GM23338 (cell line): Measurements from ENCODE around the gene TMEM201. TPM values are rescaled to one million over a fixed set of nuclear protein-coding genes. Genes with fewer than 3 reads are reported as not detected.

ENCODE experiments used
- EZH2 ChIP-seq: fragments of 200-600 bp; sonication (generic); IDR thresholded peaks from one replicate; pipeline ENCODE4 v1.8.0; 2017; ENCODE audit warnings: antibody characterized with exemption, mild to moderate bottlenecking, low read depth; ENCODE audit not compliant: unreplicated experiment
- EZH2phosphoT487 ChIP-seq: fragments of 200-600 bp; sonication (generic); IDR thresholded peaks from one replicate; pipeline ENCODE4 v1.8.1; 2018; ENCODE audit warnings: antibody characterized with exemption; ENCODE audit not compliant: unreplicated experiment
- JUNB ChIP-seq: IDR thresholded peaks from one replicate; pipeline ENCODE4 v1.6.1; 2016; ENCODE audit warnings: antibody characterized with exemption; ENCODE audit not compliant: unreplicated experiment
- NANOG ChIP-seq: IDR thresholded peaks from 2 replicates; pipeline ENCODE4 v1.6.1; 2016; ENCODE audit warnings: antibody characterized with exemption, borderline replicate concordance
- ZNF114 ChIP-seq: fragments of 250-450 bp; sonication (Bioruptor Pico); IDR thresholded peaks from 2 replicates; pipeline ENCODE4 v1.5.0; 2020; ENCODE audit warnings: mild to moderate bottlenecking, moderate library complexity
- ZNF331 ChIP-seq: fragments of 250-450 bp; sonication (Bioruptor Pico); IDR thresholded peaks from 2 replicates; pipeline ENCODE4 v1.5.0; 2020; ENCODE audit warnings: low read depth, mild to moderate bottlenecking, moderate library complexity
- polyA plus RNA-seq: library from polyadenylated mRNA; unstranded; fragments of >200 nt; fragmentation: Nextera tagmentation; extraction: Ambion mirVana; gene quantifications from 2 replicates; pipeline ENCODE4 v1.2.1, GENCODE V29; 2016
- total RNA-seq: library from RNA; depleted of rRNA; stranded (reverse); fragments of >200 nt; shearing (Covaris generic); gene quantifications from 2 replicates; pipeline ENCODE4 v1.2.3, GENCODE V29; 2014
- TF ChIP-seq, protein P1 (sequence below): fragments of 250-450 bp; sonication (Bioruptor Pico); IDR thresholded peaks from 2 replicates; pipeline ENCODE4 v1.5.0; 2020; ENCODE audit warnings: mild to moderate bottlenecking, moderate library complexity
- TF ChIP-seq, protein P2 (sequence below): IDR thresholded peaks from 2 replicates; pipeline ENCODE4 v1.6.1; 2016; ENCODE audit warnings: antibody characterized with exemption
- TF ChIP-seq, protein P3 (sequence below), 2 experiments: fragments of 200-600 bp in 1 of 2; sonication (generic) in 1 of 2; conservative IDR thresholded peaks; 2 replicates each; pipeline versions ENCODE4 v1.5.1 to v1.6.1; 2016 to 2017; ENCODE audit warnings: antibody characterized with exemption in 2 of 2, low read depth in 2 of 2, mild to moderate bottlenecking in 2 of 2, moderate library complexity in 1 of 2

Gene TMEM201
- total and polyA plus RNA-seq, 2 experiments from 2014 or later: 11.6 to 27.2 TPM

DNA sequence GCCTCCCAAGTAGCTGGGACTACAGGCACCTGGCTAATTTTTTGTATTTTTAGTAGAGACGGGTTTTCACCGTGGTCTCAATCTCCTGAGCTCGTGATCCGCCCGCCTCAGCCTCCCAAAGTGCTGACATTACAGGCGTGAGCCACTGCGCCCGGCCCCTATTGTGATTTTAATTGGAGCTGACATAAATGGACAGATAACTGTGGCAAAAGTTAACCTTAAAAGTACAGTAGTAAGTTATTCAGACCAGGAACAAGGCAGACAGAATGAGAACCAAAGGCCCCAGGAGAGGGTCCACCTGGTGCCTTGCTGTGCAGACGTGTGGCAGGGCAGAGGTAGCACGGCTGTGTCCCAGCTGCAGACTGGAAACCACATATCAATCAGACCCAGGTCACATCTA, 11.0 kb downstream of the TMEM201 start (continued):
- TF ChIP-seq, protein P1, sequence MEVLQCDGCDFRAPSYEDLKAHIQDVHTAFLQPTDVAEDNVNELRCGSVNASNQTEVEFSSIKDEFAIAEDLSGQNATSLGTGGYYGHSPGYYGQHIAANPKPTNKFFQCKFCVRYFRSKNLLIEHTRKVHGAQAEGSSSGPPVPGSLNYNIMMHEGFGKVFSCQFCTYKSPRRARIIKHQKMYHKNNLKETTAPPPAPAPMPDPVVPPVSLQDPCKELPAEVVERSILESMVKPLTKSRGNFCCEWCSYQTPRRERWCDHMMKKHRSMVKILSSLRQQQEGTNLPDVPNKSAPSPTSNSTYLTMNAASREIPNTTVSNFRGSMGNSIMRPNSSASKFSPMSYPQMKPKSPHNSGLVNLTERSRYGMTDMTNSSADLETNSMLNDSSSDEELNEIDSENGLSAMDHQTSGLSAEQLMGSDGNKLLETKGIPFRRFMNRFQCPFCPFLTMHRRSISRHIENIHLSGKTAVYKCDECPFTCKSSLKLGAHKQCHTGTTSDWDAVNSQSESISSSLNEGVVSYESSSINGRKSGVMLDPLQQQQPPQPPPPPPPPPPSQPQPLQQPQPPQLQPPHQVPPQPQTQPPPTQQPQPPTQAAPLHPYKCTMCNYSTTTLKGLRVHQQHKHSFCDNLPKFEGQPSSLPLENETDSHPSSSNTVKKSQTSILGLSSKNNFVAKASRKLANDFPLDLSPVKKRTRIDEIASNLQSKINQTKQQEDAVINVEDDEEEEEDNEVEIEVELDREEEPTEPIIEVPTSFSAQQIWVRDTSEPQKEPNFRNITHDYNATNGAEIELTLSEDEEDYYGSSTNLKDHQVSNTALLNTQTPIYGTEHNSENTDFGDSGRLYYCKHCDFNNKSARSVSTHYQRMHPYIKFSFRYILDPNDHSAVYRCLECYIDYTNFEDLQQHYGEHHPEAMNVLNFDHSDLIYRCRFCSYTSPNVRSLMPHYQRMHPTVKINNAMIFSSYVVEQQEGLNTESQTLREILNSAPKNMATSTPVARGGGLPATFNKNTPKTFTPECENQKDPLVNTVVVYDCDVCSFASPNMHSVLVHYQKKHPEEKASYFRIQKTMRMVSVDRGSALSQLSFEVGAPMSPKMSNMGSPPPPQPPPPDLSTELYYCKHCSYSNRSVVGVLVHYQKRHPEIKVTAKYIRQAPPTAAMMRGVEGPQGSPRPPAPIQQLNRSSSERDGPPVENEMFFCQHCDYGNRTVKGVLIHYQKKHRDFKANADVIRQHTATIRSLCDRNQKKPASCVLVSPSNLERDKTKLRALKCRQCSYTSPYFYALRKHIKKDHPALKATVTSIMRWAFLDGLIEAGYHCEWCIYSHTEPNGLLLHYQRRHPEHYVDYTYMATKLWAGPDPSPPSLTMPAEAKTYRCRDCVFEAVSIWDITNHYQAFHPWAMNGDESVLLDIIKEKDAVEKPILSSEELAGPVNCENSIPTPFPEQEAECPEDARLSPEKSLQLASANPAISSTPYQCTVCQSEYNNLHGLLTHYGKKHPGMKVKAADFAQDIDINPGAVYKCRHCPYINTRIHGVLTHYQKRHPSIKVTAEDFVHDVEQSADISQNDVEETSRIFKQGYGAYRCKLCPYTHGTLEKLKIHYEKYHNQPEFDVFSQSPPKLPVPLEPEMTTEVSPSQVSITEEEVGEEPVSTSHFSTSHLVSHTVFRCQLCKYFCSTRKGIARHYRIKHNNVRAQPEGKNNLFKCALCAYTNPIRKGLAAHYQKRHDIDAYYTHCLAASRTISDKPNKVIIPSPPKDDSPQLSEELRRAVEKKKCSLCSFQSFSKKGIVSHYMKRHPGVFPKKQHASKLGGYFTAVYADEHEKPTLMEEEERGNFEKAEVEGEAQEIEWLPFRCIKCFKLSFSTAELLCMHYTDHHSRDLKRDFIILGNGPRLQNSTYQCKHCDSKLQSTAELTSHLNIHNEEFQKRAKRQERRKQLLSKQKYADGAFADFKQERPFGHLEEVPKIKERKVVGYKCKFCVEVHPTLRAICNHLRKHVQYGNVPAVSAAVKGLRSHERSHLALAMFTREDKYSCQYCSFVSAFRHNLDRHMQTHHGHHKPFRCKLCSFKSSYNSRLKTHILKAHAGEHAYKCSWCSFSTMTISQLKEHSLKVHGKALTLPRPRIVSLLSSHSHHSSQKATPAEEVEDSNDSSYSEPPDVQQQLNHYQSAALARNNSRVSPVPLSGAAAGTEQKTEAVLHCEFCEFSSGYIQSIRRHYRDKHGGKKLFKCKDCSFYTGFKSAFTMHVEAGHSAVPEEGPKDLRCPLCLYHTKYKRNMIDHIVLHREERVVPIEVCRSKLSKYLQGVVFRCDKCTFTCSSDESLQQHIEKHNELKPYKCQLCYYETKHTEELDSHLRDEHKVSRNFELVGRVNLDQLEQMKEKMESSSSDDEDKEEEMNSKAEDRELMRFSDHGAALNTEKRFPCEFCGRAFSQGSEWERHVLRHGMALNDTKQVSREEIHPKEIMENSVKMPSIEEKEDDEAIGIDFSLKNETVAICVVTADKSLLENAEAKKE (CRISPR knock-in tag): no peak
- TF ChIP-seq NANOG (no peak), ZNF114 (CRISPR knock-in tag) (no peak), EZH2phosphoT487 (no peak), EZH2 (no peak), JUNB (no peak), ZNF331 (CRISPR knock-in tag) (no peak)
- TF ChIP-seq, protein P2, sequence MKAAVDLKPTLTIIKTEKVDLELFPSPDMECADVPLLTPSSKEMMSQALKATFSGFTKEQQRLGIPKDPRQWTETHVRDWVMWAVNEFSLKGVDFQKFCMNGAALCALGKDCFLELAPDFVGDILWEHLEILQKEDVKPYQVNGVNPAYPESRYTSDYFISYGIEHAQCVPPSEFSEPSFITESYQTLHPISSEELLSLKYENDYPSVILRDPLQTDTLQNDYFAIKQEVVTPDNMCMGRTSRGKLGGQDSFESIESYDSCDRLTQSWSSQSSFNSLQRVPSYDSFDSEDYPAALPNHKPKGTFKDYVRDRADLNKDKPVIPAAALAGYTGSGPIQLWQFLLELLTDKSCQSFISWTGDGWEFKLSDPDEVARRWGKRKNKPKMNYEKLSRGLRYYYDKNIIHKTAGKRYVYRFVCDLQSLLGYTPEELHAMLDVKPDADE: no peak
- TF ChIP-seq, protein P3, sequence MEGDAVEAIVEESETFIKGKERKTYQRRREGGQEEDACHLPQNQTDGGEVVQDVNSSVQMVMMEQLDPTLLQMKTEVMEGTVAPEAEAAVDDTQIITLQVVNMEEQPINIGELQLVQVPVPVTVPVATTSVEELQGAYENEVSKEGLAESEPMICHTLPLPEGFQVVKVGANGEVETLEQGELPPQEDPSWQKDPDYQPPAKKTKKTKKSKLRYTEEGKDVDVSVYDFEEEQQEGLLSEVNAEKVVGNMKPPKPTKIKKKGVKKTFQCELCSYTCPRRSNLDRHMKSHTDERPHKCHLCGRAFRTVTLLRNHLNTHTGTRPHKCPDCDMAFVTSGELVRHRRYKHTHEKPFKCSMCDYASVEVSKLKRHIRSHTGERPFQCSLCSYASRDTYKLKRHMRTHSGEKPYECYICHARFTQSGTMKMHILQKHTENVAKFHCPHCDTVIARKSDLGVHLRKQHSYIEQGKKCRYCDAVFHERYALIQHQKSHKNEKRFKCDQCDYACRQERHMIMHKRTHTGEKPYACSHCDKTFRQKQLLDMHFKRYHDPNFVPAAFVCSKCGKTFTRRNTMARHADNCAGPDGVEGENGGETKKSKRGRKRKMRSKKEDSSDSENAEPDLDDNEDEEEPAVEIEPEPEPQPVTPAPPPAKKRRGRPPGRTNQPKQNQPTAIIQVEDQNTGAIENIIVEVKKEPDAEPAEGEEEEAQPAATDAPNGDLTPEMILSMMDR (conservative IDR thresholded peaks at IDR 0.05; ENCODE audit: low read depth in 2 of 2): no peak
